A549 (cell line): ENCODE measurements around the gene RNF38. TPM values are rescaled to one million over a fixed set of nuclear protein-coding genes. Genes with fewer than 3 reads are reported as not detected.
"Not testable (repeated sequence)": the region's sequence is repeated elsewhere in the genome, so short reads cannot be mapped to it uniquely, and the experiment has no call there.

Source experiments
- ATAC-seq, 2 experiments: fragments of 200-7000 bp in 1 of 2; fragments of >200 bp in 1 of 2; cut with Nextera tagmentation in 1 of 2; cut with Tn5 transposase in 1 of 2; 3 replicates each; pipeline versions ENCODE4 v1.8.0 to v1.9.1; 2018 to 2020; ENCODE audit warnings: mild to moderate bottlenecking in 1 of 2, moderate library complexity in 1 of 2
- CTCF ChIA-PET: fragments of 300-600 bp; sonication (Branson Sonifier 250); formaldehyde crosslinking; extraction: SDS; loops from one replicate; lab custom pipeline; 2021; ENCODE audit warnings: antibody characterized with exemption, inconsistent platforms; lab: Yijun Ruan, JAX
- POLR2A ChIA-PET: fragments of 350-600 bp; formaldehyde crosslinking; extraction: SDS; loops from one replicate; lab custom pipeline; 2021; ENCODE audit warnings: antibody characterized with exemption, inconsistent platforms; lab: Yijun Ruan, JAX
- DNase-seq, 2 experiments: peaks; one replicate each; pipeline versions ENCODE4 v3.0.0 to v3.0.0-alpha.2; 2011 to 2016; ENCODE audit warnings: low read depth in 1 of 2, low spot score in 1 of 2
- FAIRE-seq: peaks from 2 replicates; lab custom pipeline; 2011; peaks lifted over from hg19 to GRCh38; lab: Jason Lieb, UNC
- H3K27ac ChIP-seq, 2 experiments: fragments of >200 bp; sonication (Bioruptor Twin); formaldehyde crosslinking; 3 replicates each; pipeline ENCODE4 v1.5.1; 2016 to 2017
- H3K4me1 ChIP-seq: fragments of >200 bp; sonication (Bioruptor Twin); formaldehyde crosslinking; 3 replicates; pipeline ENCODE4 v1.6.1; 2016
- H3K4me2 ChIP-seq: fragments of >200 bp; sonication (Bioruptor Twin); formaldehyde crosslinking; 3 replicates; pipeline ENCODE4 v1.6.1; 2016
- H3K4me3 ChIP-seq: fragments of >200 bp; sonication (Bioruptor Twin); formaldehyde crosslinking; 3 replicates; pipeline ENCODE4 v1.5.1; 2016
- H3K9me3 ChIP-seq: fragments of >200 bp; sonication (Bioruptor Twin); formaldehyde crosslinking; 3 replicates; pipeline ENCODE4 v1.6.1; 2016
- BHLHE40 ChIP-seq: IDR thresholded peaks from 2 replicates; pipeline ENCODE4 v1.6.1; 2012; ENCODE audit warnings: low read depth, low read length, inconsistent platforms
- GATA3 ChIP-seq: IDR thresholded peaks from 2 replicates; pipeline ENCODE4 v1.6.1; 2012; ENCODE audit warnings: borderline replicate concordance
- HEYL ChIP-seq: fragments of 250-450 bp; sonication (Bioruptor Pico); IDR thresholded peaks from 2 replicates; pipeline ENCODE4 v1.8.0; 2021; ENCODE audit warnings: mild to moderate bottlenecking, moderate library complexity
- HOXA7 ChIP-seq: fragments of 250-450 bp; sonication (Bioruptor Pico); IDR thresholded peaks from 2 replicates; pipeline ENCODE4 v1.5.0; 2020; ENCODE audit warnings: mild to moderate bottlenecking, moderate library complexity
- HOXB5 ChIP-seq: fragments of 250-450 bp; sonication (Bioruptor Pico); IDR thresholded peaks from 2 replicates; pipeline ENCODE4 v1.5.0; 2020; ENCODE audit warnings: mild to moderate bottlenecking, moderate library complexity
- JUNB ChIP-seq: fragments of >200 bp; sonication (Bioruptor Twin); formaldehyde crosslinking; IDR thresholded peaks from 2 replicates; pipeline ENCODE4 v1.6.1; 2016
- MYC ChIP-seq: IDR thresholded peaks from 2 replicates; pipeline ENCODE4 v1.6.1; 2012; ENCODE audit warnings: mild to moderate bottlenecking, inconsistent platforms, low read length, improper control_type of control experiment, borderline replicate concordance
- NPAS2 ChIP-seq: fragments of 250-450 bp; sonication (Bioruptor Pico); IDR thresholded peaks from 2 replicates; pipeline ENCODE4 v1.8.0; 2022; ENCODE audit warnings: mild to moderate bottlenecking, moderate library complexity, borderline replicate concordance
- NR3C1 ChIP-seq: fragments of >200 bp; sonication (Bioruptor Twin); formaldehyde crosslinking; IDR thresholded peaks from 3 replicates; pipeline ENCODE4 v1.6.1; 2017
- PHF8 ChIP-seq: fragments of 200-600 bp; sonication (generic); IDR thresholded peaks from 2 replicates; pipeline ENCODE4 v1.6.1; 2016; ENCODE audit warnings: low read depth, mild to moderate bottlenecking, antibody characterized with exemption, moderate library complexity, borderline replicate concordance
- RAD21 ChIP-seq, 2 experiments: fragments of >200 bp in 1 of 2; sonication (Bioruptor Twin) in 1 of 2; formaldehyde crosslinking in 1 of 2; IDR thresholded peaks in 1 of 2; conservative IDR thresholded peaks in 1 of 2; 2 replicates in 1 of 2; 3 replicates in 1 of 2; pipeline ENCODE4 v1.6.1; 2012 to 2018; ENCODE audit warnings: inconsistent platforms in 1 of 2
- RARB ChIP-seq: fragments of 250-450 bp; sonication (Bioruptor Pico); IDR thresholded peaks from 2 replicates; pipeline ENCODE4 v1.8.0; 2021; ENCODE audit warnings: mild to moderate bottlenecking, moderate library complexity
- RCOR1 ChIP-seq: fragments of 150-350 bp; IDR thresholded peaks from 2 replicates; pipeline ENCODE4 v1.6.1; 2014; ENCODE audit warnings: antibody characterized with exemption, low read length, low read depth
- RFX5 ChIP-seq: fragments of 450-650 bp; IDR thresholded peaks from 2 replicates; pipeline ENCODE4 v1.7.1; 2014; ENCODE audit warnings: antibody characterized with exemption, mild to moderate bottlenecking, moderate library complexity
- RNF2 ChIP-seq: fragments of 200-600 bp; sonication (generic); IDR thresholded peaks from 2 replicates; pipeline ENCODE4 v1.6.1; 2016; ENCODE audit warnings: low read depth, mild to moderate bottlenecking, antibody characterized with exemption, moderate library complexity, borderline replicate concordance
- ZFP36 ChIP-seq: fragments of 450-650 bp; IDR thresholded peaks from 2 replicates; pipeline ENCODE4 v1.6.1; 2014; ENCODE audit warnings: borderline replicate concordance; ENCODE audit not compliant: partially characterized antibody
- ZNF302 ChIP-seq: fragments of 250-450 bp; sonication (Bioruptor Pico); IDR thresholded peaks from 2 replicates; pipeline ENCODE4 v1.9.0; 2021; ENCODE audit warnings: inconsistent platforms, mild to moderate bottlenecking, moderate library complexity
- ZSCAN20 ChIP-seq: fragments of 250-450 bp; sonication (Bioruptor Pico); IDR thresholded peaks from 2 replicates; pipeline ENCODE4 v1.8.0; 2022; ENCODE audit warnings: mild to moderate bottlenecking, moderate library complexity
- WGBS: methylation state at CpG from one replicate; pipeline ENCODE4 v1.1.6; 2017; ENCODE audit errors: missing lambda C conversion rate; 5-methylcytosine and 5-hydroxymethylcytosine counted together
- polyA minus RNA-seq: library from RNA; depleted of rRNA, polyadenylated mRNA; stranded (reverse); fragments of >200 nt; gene quantifications from 2 replicates; pipeline ENCODE4 v1.2.3, GENCODE V29; 2011; rRNA and poly(A)+ RNA removed
- polyA plus RNA-seq, 4 experiments: library from polyadenylated mRNA; depleted of rRNA in 3 of 4; stranded (reverse); fragments of >200 nt; fragmentation: RNase III in 1 of 4; extraction: RNeasy Plus Mini Kit Qiagen cat#74134 plus additional on column Dnase treatment in 1 of 4; gene quantifications; 2 replicates in 3 of 4; 3 replicates in 1 of 4; pipeline ENCODE4 v1.2.3, GENCODE V29; 2011 to 2017
- TF ChIP-seq, protein P1 (sequence below): fragments of 250-450 bp; sonication (Bioruptor Pico); IDR thresholded peaks from 2 replicates; pipeline ENCODE4 v1.5.0; 2021; ENCODE audit warnings: mild to moderate bottlenecking, moderate library complexity, borderline replicate concordance
- TF ChIP-seq, protein P2 (sequence below): IDR thresholded peaks from 2 replicates; pipeline ENCODE4 v1.6.1; 2012
- TF ChIP-seq, protein P3 (sequence below): fragments of 150-350 bp; IDR thresholded peaks from 2 replicates; pipeline ENCODE4 v1.6.1; 2014; ENCODE audit warnings: low read depth, mild to moderate bottlenecking, low read length
- TF ChIP-seq, protein P4 (sequence below): fragments of >200 bp; sonication (Bioruptor Twin); formaldehyde crosslinking; IDR thresholded peaks from 2 replicates; pipeline ENCODE4 v1.6.1; 2016
- TF ChIP-seq, protein P5 (sequence below): fragments of 250-450 bp; sonication (Bioruptor Pico); IDR thresholded peaks from 2 replicates; pipeline ENCODE4 v1.5.0; 2020; ENCODE audit warnings: low read depth, mild to moderate bottlenecking, moderate library complexity

Gene RNF38
- polyA plus RNA-seq (2011; rRNA removed) (13.2 and 18.5 TPM in 2 replicates), polyA plus RNA-seq (2017; fragmentation: RNase III; extraction: RNeasy Plus Mini Kit Qiagen cat#74134 plus additional on column Dnase treatment) (8.4 to 9.8 TPM (median 8.7 TPM) in 3 replicates), polyA minus RNA-seq (37.1 and 49.8 TPM in 2 replicates)
- 7.2 and 11.4 TPM in 2 replicates for polyA plus RNA-seq (2012; cell fraction: cytosol; rRNA removed)
- 6.1 and 6.2 TPM in 2 replicates for polyA plus RNA-seq (2012; cell fraction: nucleus; rRNA removed)

GRCh38 chr9:36399980-36400331, at the start of gene RNF38:
Gene RNF38 (minus strand): TSS chr9:36400269. CDS start chr9:36400108, 161 bp downstream.
- Histone ChIP-seq H3K27ac (peak within 1 kb of the TSS; percentile 87 to 95), H3K4me3 (peak within 1 kb of the TSS; percentile 75), H3K9me3 (no peaks in the 10 kb centered on the region), H3K4me2 (peak within 1 kb of the TSS; percentile 98), H3K4me1 (peaks cover 43% of the 10 kb centered on the region)
- ChIA-PET POLR2A (interaction anchor here (0.6 to 1.9 kb wide), 8 partner anchors 9 to 342 kb away, joined by 3 to 16 read pairs (median 4); partner anchors contain the start of genes CLTA and GNE), CTCF (interaction anchor here (0.6 to 1.2 kb wide), 4 partner anchors 31 to 152 kb away, joined by 3 read pairs; no protein-coding TSS in a partner anchor)
- WGBS, result under 1% methylated on average over 12 of the region's 12 CpGs
- TF ChIP-seq HOXB5 (CRISPR knock-in tag), result no peak
- TF ChIP-seq, protein P1, sequence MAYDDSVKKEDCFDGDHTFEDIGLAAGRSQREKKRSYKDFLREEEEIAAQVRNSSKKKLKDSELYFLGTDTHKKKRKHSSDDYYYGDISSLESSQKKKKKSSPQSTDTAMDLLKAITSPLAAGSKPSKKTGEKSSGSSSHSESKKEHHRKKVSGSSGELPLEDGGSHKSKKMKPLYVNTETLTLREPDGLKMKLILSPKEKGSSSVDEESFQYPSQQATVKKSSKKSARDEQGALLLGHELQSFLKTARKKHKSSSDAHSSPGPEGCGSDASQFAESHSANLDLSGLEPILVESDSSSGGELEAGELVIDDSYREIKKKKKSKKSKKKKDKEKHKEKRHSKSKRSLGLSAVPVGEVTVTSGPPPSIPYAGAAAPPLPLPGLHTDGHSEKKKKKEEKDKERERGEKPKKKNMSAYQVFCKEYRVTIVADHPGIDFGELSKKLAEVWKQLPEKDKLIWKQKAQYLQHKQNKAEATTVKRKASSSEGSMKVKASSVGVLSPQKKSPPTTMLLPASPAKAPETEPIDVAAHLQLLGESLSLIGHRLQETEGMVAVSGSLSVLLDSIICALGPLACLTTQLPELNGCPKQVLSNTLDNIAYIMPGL (CRISPR knock-in tag), result no peak
- TF ChIP-seq HEYL (CRISPR knock-in tag), result no peak
- no peak for TF ChIP-seq RAD21 (conservative IDR thresholded peaks at IDR 0.05 in 1 of 2, IDR thresholded peaks at IDR 0.05 in 1 of 2)
- TF ChIP-seq RARB (CRISPR knock-in tag), result no peak
- TF ChIP-seq ZNF302, result no peak
- TF ChIP-seq ZFP36, result no peak
- TF ChIP-seq RCOR1, result no peak
- TF ChIP-seq GATA3, result no peak
- TF ChIP-seq PHF8, result no peak
- TF ChIP-seq MYC, result no peak
- TF ChIP-seq ZSCAN20, result no peak
- no peak for TF ChIP-seq NPAS2
- TF ChIP-seq, protein P2, sequence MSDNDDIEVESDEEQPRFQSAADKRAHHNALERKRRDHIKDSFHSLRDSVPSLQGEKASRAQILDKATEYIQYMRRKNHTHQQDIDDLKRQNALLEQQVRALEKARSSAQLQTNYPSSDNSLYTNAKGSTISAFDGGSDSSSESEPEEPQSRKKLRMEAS, result no peak
- TF ChIP-seq, protein P3, sequence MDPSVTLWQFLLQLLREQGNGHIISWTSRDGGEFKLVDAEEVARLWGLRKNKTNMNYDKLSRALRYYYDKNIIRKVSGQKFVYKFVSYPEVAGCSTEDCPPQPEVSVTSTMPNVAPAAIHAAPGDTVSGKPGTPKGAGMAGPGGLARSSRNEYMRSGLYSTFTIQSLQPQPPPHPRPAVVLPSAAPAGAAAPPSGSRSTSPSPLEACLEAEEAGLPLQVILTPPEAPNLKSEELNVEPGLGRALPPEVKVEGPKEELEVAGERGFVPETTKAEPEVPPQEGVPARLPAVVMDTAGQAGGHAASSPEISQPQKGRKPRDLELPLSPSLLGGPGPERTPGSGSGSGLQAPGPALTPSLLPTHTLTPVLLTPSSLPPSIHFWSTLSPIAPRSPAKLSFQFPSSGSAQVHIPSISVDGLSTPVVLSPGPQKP, result no peak
- no peak for TF ChIP-seq BHLHE40
- TF ChIP-seq, protein P4, sequence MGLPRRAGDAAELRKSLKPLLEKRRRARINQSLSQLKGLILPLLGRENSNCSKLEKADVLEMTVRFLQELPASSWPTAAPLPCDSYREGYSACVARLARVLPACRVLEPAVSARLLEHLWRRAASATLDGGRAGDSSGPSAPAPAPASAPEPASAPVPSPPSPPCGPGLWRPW, result no peak
- no peak for TF ChIP-seq HOXA7
- no peak for DNase-seq
- no peak for FAIRE-seq
- ATAC-seq, result no peak

GRCh38 chr9:36448555-36448954, 48.5 kb upstream of the RNF38 start:
- H3K4me2 ChIP-seq, H3K9me3 ChIP-seq, DNase-seq, ATAC-seq, H3K4me1 ChIP-seq, POLR2A ChIA-PET, H3K27ac ChIP-seq, FAIRE-seq, H3K4me3 ChIP-seq: not testable (repeated sequence)
- CTCF ChIA-PET, result interaction anchor here (0.7 to 22.2 kb wide), 6 partner anchors 10 to 317 kb away, joined by 3 to 437 read pairs (median 15); no protein-coding TSS in a partner anchor
- WGBS, result 85% methylated on average over 9 of the region's 9 CpGs

- POLR2A ChIA-PET, result no interaction called here
- CTCF ChIA-PET, result interaction anchor here (0.7 to 22.2 kb wide), 6 partner anchors 9 to 317 kb away, joined by 3 to 437 read pairs (median 15); no protein-coding TSS in a partner anchor
- DNase-seq, result no peak
- Histone ChIP-seq H3K4me3 (no peak overlapping the region), H3K9me3 (no peaks in the 10 kb centered on the region), H3K4me1 (peaks cover 4% of the 10 kb centered on the region; the same call in 1 of the 3 replicates), H3K4me2 (no peak overlapping the region), H3K27ac (no peak overlapping the region)
- no peak for TF ChIP-seq RFX5
- TF ChIP-seq NR3C1, result no peak
- TF ChIP-seq, protein P5, sequence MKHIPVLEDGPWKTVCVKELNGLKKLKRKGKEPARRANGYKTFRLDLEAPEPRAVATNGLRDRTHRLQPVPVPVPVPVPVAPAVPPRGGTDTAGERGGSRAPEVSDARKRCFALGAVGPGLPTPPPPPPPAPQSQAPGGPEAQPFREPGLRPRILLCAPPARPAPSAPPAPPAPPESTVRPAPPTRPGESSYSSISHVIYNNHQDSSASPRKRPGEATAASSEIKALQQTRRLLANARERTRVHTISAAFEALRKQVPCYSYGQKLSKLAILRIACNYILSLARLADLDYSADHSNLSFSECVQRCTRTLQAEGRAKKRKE (CRISPR knock-in tag), result no peak
- no peak for TF ChIP-seq HEYL (CRISPR knock-in tag)
- no peak for TF ChIP-seq JUNB
- no peak for TF ChIP-seq RNF2
- no peak for FAIRE-seq
- ATAC-seq, result no peak
- WGBS, result 2% methylated on average over 1 of the region's 1 CpG
These were observed 47.9 kb upstream of the RNF38 start for GRCh38 chr9:36448017-36448416.

DNA sequence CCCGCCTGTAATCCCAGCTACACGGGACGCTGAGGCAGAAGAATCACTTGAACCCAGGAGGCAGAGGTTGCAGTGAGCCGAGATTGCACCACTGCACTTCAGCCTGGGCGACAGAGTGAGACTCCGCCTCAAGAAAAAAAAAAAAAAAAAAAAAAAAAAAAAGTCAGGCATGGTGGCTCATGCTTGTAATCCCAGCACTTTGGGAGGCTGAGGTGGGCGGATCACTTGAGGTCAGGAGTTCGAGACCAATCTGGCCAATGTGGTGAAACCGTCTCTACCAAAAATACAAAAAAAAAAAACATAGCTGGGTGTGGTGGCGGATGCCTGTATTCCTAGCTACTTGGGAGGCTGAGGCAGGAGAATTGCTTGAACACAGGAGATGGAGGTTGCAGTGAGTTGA, 46.6 kb upstream of the RNF38 start:
- H3K4me1 ChIP-seq, POLR2A ChIA-PET, H3K27ac ChIP-seq, DNase-seq, H3K4me3 ChIP-seq, H3K4me2 ChIP-seq, H3K9me3 ChIP-seq, ATAC-seq, FAIRE-seq: not testable (repeated sequence)
- WGBS, result 95% methylated on average over 10 of the region's 10 CpGs
- CTCF ChIA-PET, result interaction anchor here (0.6 to 22.2 kb wide), 6 partner anchors 8 to 711 kb away, joined by 3 to 437 read pairs (median 3); no protein-coding TSS in a partner anchor
